Ishikawa (cell line): ENCODE results near the gene CZIB.

Experiments
- CEBPB ChIP-seq: IDR thresholded peaks from 2 replicates; pipeline ENCODE4 v1.6.1; 2012
- CREB1 ChIP-seq: IDR thresholded peaks from 2 replicates; pipeline ENCODE4 v1.6.1; 2012; ENCODE audit warnings: low read depth
- EGR1 ChIP-seq: IDR thresholded peaks from 2 replicates; pipeline ENCODE4 v1.6.1; 2012
- EP300 ChIP-seq: IDR thresholded peaks from 2 replicates; pipeline ENCODE4 v1.6.1; 2012; ENCODE audit warnings: borderline replicate concordance
- FOXM1 ChIP-seq: IDR thresholded peaks from 2 replicates; pipeline ENCODE4 v1.6.1; 2012; ENCODE audit warnings: low read depth, borderline replicate concordance
- NFIC ChIP-seq: IDR thresholded peaks from 2 replicates; pipeline ENCODE4 v1.6.1; 2012
- RAD21 ChIP-seq: IDR thresholded peaks from 2 replicates; pipeline ENCODE4 v1.6.1; 2012; ENCODE audit warnings: low read depth
- TAF1 ChIP-seq: IDR thresholded peaks from 2 replicates; pipeline ENCODE4 v1.6.1; 2012; ENCODE audit warnings: low read depth, mild to moderate bottlenecking
- TCF12 ChIP-seq: IDR thresholded peaks from 2 replicates; pipeline ENCODE4 v1.6.1; 2012; ENCODE audit warnings: low read depth
- TEAD4 ChIP-seq: IDR thresholded peaks from 2 replicates; pipeline ENCODE4 v1.6.1; 2012
- YY1 ChIP-seq: IDR thresholded peaks from 2 replicates; pipeline ENCODE4 v1.6.1; 2012; ENCODE audit warnings: low read depth
- ZBTB7A ChIP-seq: IDR thresholded peaks from 2 replicates; pipeline ENCODE4 v1.6.1; 2012; ENCODE audit warnings: low read depth
- TF ChIP-seq, protein P1 (sequence below): IDR thresholded peaks from 2 replicates; pipeline ENCODE4 v1.6.1; 2012; ENCODE audit warnings: low read depth, mild to moderate bottlenecking
- TF ChIP-seq, protein P2 (sequence below): IDR thresholded peaks from 2 replicates; pipeline ENCODE4 v1.6.1; 2012

DNA sequence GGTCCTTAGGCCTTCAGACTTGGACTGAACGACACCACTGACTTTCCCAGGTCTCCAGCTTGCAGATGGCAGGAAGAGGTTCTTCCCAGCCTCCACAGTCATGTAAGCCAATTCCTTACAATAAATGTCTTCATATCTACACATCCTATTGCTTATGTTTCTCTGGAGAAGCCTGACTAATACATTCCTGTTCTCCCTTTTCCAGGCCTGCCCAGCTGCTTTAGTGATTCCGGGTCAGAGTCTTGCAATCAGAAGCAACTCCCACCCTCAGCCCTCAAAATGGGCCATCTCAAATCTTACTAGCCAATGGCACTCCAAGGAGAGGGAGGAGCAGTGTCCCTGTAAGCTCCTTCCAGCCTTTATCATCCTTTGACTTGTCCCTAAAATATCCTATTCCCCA, 40.2 kb downstream of the CZIB start:
- TF ChIP-seq TAF1, result no peak
- TF ChIP-seq EGR1, result no peak
- TF ChIP-seq EP300, result no peak
- TF ChIP-seq, protein P1, sequence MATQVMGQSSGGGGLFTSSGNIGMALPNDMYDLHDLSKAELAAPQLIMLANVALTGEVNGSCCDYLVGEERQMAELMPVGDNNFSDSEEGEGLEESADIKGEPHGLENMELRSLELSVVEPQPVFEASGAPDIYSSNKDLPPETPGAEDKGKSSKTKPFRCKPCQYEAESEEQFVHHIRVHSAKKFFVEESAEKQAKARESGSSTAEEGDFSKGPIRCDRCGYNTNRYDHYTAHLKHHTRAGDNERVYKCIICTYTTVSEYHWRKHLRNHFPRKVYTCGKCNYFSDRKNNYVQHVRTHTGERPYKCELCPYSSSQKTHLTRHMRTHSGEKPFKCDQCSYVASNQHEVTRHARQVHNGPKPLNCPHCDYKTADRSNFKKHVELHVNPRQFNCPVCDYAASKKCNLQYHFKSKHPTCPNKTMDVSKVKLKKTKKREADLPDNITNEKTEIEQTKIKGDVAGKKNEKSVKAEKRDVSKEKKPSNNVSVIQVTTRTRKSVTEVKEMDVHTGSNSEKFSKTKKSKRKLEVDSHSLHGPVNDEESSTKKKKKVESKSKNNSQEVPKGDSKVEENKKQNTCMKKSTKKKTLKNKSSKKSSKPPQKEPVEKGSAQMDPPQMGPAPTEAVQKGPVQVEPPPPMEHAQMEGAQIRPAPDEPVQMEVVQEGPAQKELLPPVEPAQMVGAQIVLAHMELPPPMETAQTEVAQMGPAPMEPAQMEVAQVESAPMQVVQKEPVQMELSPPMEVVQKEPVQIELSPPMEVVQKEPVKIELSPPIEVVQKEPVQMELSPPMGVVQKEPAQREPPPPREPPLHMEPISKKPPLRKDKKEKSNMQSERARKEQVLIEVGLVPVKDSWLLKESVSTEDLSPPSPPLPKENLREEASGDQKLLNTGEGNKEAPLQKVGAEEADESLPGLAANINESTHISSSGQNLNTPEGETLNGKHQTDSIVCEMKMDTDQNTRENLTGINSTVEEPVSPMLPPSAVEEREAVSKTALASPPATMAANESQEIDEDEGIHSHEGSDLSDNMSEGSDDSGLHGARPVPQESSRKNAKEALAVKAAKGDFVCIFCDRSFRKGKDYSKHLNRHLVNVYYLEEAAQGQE, result no peak
- TF ChIP-seq CEBPB, result no peak
- TF ChIP-seq FOXM1, result no peak
- TF ChIP-seq, protein P2, sequence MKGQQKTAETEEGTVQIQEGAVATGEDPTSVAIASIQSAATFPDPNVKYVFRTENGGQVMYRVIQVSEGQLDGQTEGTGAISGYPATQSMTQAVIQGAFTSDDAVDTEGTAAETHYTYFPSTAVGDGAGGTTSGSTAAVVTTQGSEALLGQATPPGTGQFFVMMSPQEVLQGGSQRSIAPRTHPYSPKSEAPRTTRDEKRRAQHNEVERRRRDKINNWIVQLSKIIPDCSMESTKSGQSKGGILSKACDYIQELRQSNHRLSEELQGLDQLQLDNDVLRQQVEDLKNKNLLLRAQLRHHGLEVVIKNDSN, result no peak
- TF ChIP-seq TCF12, result no peak
- TF ChIP-seq CREB1, result no peak
- TF ChIP-seq YY1, result no peak
- TF ChIP-seq TEAD4, result no peak
- TF ChIP-seq RAD21, result no peak
- no peak for TF ChIP-seq ZBTB7A
- TF ChIP-seq NFIC, result no peak
